Lower leg skin (tissue), 4 donors: Measurements from ENCODE around the gene HSPB3. TPM values are rescaled to one million over a fixed set of nuclear protein-coding genes. Genes with fewer than 3 reads are reported as not detected.

Source experiments
- DNase-seq, 2 donors: peaks; one replicate each; pipeline ENCODE4 v3.0.0-alpha.2; 2019; ENCODE audit warnings: low spot score in 2 of 2
- H3K4me3 ChIP-seq: fragments of 200-600 bp; sonication (generic); 2 replicates; pipeline ENCODE4 v1.5.1; 2017; ENCODE audit warnings: mild to moderate bottlenecking, low read depth; ENCODE audit not compliant: poor library complexity, severe bottlenecking
- POLR2A ChIP-seq, 2 donors: fragments of 450-650 bp; IDR thresholded peaks; one replicate each; pipeline ENCODE4 v1.6.1; 2016 to 2017; ENCODE audit warnings: antibody characterized with exemption in 2 of 2, mild to moderate bottlenecking in 1 of 2, moderate library complexity in 1 of 2
- WGBS, 2 donors: methylation state at CpG; one replicate each; pipeline ENCODE4 v1.1.5; 2018; 5-methylcytosine and 5-hydroxymethylcytosine counted together
- intact Hi-C: fragments of 100-400 bp; cut with DNase I; formaldehyde crosslinking; loops from one replicate; pipeline ENCODE4 v1.15.0; 2023; ENCODE audit warnings: low total_unique reads
- total RNA-seq, 4 donors: library from RNA; depleted of rRNA; stranded (reverse); fragments of >200 nt; gene quantifications; one replicate each; pipeline ENCODE4 v1.1.0, GENCODE V29; 2016
- TF ChIP-seq, protein P1 (sequence below), 3 donors: fragments of 450-650 bp; IDR thresholded peaks; one replicate each; pipeline ENCODE4 v1.5.1; 2016; ENCODE audit warnings: antibody characterized with exemption in 3 of 3, mild to moderate bottlenecking in 3 of 3, moderate library complexity in 2 of 3

The HSPB3 gene
- total RNA-seq, 4 donors from 2014 or later: 0.49 to 1.3 (median 0.91) TPM; not detected in 1

DNA sequence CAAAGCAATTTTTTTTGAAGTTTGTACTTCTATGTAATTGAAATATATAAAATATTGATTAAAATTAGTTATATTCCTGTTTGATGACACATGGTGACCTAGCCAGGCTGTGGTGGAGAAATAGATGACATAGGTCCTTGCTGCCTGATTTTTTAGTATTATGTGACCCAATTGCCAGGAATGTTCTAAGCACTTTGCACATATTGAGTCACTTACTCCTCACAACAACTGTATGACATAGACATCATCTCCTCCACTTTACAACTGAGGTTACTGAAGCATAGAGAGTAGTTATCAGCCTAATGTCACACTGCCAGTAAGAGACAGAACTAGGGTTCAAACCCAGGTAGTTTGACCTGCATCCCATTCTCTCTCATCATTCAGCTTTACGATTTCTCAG is 35.8 kb downstream of the HSPB3 start:
- intact Hi-C loops: no loop called here
- TF ChIP-seq POLR2A (IDR thresholded peaks at IDR 0.05): no peak
- TF ChIP-seq, protein P1, sequence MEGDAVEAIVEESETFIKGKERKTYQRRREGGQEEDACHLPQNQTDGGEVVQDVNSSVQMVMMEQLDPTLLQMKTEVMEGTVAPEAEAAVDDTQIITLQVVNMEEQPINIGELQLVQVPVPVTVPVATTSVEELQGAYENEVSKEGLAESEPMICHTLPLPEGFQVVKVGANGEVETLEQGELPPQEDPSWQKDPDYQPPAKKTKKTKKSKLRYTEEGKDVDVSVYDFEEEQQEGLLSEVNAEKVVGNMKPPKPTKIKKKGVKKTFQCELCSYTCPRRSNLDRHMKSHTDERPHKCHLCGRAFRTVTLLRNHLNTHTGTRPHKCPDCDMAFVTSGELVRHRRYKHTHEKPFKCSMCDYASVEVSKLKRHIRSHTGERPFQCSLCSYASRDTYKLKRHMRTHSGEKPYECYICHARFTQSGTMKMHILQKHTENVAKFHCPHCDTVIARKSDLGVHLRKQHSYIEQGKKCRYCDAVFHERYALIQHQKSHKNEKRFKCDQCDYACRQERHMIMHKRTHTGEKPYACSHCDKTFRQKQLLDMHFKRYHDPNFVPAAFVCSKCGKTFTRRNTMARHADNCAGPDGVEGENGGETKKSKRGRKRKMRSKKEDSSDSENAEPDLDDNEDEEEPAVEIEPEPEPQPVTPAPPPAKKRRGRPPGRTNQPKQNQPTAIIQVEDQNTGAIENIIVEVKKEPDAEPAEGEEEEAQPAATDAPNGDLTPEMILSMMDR (IDR thresholded peaks at IDR 0.05): no peak
- H3K4me3 ChIP-seq: no peak overlapping the region
- WGBS, 2 donors: 93 to 94% methylated on average over 1 of the region's 1 CpG
- no peak for DNase-seq

DNA sequence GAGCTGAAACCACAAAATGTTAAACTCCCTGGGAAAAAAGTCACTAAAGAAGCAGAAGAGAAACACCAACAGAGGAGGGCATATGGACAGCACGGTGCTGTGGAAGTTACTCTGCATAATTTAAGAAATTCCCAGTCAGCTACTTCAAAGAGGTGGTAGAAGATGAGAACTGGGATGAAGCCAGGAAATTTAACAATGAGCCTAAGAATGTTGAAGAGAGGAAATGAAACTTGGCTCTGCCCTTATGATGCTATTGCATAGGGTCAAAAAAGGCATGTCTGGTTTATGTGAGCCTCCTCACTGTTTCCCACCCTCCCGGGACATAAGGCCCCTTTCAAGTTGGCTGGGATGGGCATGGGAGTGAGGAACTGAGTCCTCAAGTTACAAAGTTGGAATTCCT is 36.7 kb downstream of the HSPB3 start:
- 31 to 35% methylated on average over 2 of the region's 2 CpGs for WGBS, 2 donors
- no peak for TF ChIP-seq POLR2A (IDR thresholded peaks at IDR 0.05)
- TF ChIP-seq, protein P1 (IDR thresholded peaks at IDR 0.05): no peak
- intact Hi-C loops: no loop called here
- no peak for DNase-seq
- no peak overlapping the region for H3K4me3 ChIP-seq

DNA sequence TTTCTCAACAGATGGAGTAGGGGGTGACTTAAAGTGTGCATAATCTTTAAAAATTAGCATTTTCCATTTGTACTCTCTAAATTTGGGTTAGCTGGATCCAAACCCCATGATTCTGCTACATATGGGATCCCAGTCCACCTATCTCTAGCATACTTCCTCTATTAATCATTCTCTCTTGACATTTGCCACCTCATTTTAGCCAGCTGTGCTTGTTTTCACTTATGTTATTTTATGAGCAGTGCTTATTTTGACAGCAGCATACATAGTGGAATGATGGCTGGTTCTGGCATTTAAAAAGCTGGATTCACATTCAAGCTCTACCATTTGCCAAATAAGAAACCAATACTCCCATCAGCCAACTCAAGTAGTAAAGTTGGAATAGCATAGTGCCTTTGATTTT is 39.5 kb downstream of the HSPB3 start:
- no peak overlapping the region for H3K4me3 ChIP-seq
- TF ChIP-seq POLR2A (IDR thresholded peaks at IDR 0.05): no peak
- TF ChIP-seq, protein P1 (IDR thresholded peaks at IDR 0.05): no peak
- DNase-seq: no peak
- intact Hi-C loops: no loop called here

Other genes starting within 250 kb of the HSPB3 start
- gene ARL15, start 145.1 kb upstream of the HSPB3 start, total RNA-seq: 10 to 100 TPM; 16.6 to 48.8 (median 32.3) TPM
- 10 to 100 TPM; 38.5 to 59.6 (median 51.2) TPM for gene SNX18, start 62.1 kb downstream of the HSPB3 start, total RNA-seq